ENCODE measurements around the gene UBE2J2. TPM values are rescaled to one million over a fixed set of nuclear protein-coding genes. Genes with fewer than 3 reads are reported as not detected.

The UBE2J2 gene
- polyA plus RNA-seq, 3 donors, result 44.5 to 58.5 (median 53.4) TPM

- no peak for DNase-seq (ENCODE audit: extremely low read depth in 1 of 11, low read depth in 9 of 11, low spot score in 4 of 11)
Observed at GRCh38 chr1:1287288-1288110, 13.8 kb upstream of the UBE2J2 start.

GRCh38 chr1:1286313-1287261 lies 12.9 kb upstream of the UBE2J2 start:
- no peak for DNase-seq (ENCODE audit: extremely low read depth in 1 of 11, low read depth in 9 of 11, low spot score in 4 of 11)

GRCh38 chr1:1285611-1286311 lies 12.1 kb upstream of the UBE2J2 start:
- no peak for DNase-seq (ENCODE audit: extremely low read depth in 1 of 11, low read depth in 9 of 11, low spot score in 4 of 11)

GRCh38 chr1:1285102-1285571 lies 11.5 kb upstream of the UBE2J2 start:
- no peak for DNase-seq (ENCODE audit: extremely low read depth in 1 of 11, low read depth in 9 of 11, low spot score in 4 of 11)

GRCh38 chr1:1284221-1285101 lies 10.8 kb upstream of the UBE2J2 start:
- no peak for DNase-seq (ENCODE audit: extremely low read depth in 1 of 11, low read depth in 9 of 11, low spot score in 4 of 11)

- peak in 4 of 11 donors; percentile 29 to 62 (median 44) for DNase-seq (ENCODE audit: extremely low read depth in 1 of 11, low read depth in 9 of 11, low spot score in 4 of 11)
Observed at GRCh38 chr1:1283821-1284220, 10.2 kb upstream of the UBE2J2 start.

GRCh38 chr1:1282998-1283397 lies 9.3 kb upstream of the UBE2J2 start:
- DNase-seq (ENCODE audit: extremely low read depth in 1 of 11, low read depth in 9 of 11, low spot score in 4 of 11), result no peak

GRCh38 chr1:1281533-1282321 lies 8.1 kb upstream of the UBE2J2 start:
- no peak for DNase-seq (ENCODE audit: extremely low read depth in 1 of 11, low read depth in 9 of 11, low spot score in 4 of 11)

GRCh38 chr1:1280782-1281481 lies 7.3 kb upstream of the UBE2J2 start:
- no peak for DNase-seq (ENCODE audit: extremely low read depth in 1 of 11, low read depth in 9 of 11, low spot score in 4 of 11)

GRCh38 chr1:1279028-1279427 lies 5.4 kb upstream of the UBE2J2 start:
- DNase-seq (ENCODE audit: extremely low read depth in 1 of 11, low read depth in 9 of 11, low spot score in 4 of 11), result no peak

GRCh38 chr1:1278620-1279019 lies 5.0 kb upstream of the UBE2J2 start:
- DNase-seq (ENCODE audit: extremely low read depth in 1 of 11, low read depth in 9 of 11, low spot score in 4 of 11), result no peak

- no peak for DNase-seq (ENCODE audit: extremely low read depth in 1 of 11, low read depth in 9 of 11, low spot score in 4 of 11)
Observed at GRCh38 chr1:1275836-1276235, 2.2 kb upstream of the UBE2J2 start.

- DNase-seq (ENCODE audit: extremely low read depth in 1 of 11, low read depth in 9 of 11, low spot score in 4 of 11), result no peak
Observed at GRCh38 chr1:1274931-1275431, 1.3 kb upstream of the UBE2J2 start.

GRCh38 chr1:1274299-1274930 lies 761 bp upstream of the UBE2J2 start:
- DNase-seq (ENCODE audit: extremely low read depth in 1 of 11, low read depth in 9 of 11, low spot score in 4 of 11), result no peak

GRCh38 chr1:1273209-1273511 lies 494 bp downstream of the UBE2J2 start:
- DNase-seq (ENCODE audit: extremely low read depth in 1 of 11, low read depth in 9 of 11, low spot score in 4 of 11), result no peak

GRCh38 chr1:1272341-1273208 lies 1.1 kb downstream of the UBE2J2 start:
- DNase-seq (ENCODE audit: extremely low read depth in 1 of 11, low read depth in 9 of 11, low spot score in 4 of 11), result no peak
